Right hindlimb (tissue), 1 donor: ENCODE data around the gene CUL9.

Experiments used
- DNase-seq: peaks from one replicate; pipeline ENCODE4 v3.0.0-alpha.2; 2018

Gene CUL9

DNA sequence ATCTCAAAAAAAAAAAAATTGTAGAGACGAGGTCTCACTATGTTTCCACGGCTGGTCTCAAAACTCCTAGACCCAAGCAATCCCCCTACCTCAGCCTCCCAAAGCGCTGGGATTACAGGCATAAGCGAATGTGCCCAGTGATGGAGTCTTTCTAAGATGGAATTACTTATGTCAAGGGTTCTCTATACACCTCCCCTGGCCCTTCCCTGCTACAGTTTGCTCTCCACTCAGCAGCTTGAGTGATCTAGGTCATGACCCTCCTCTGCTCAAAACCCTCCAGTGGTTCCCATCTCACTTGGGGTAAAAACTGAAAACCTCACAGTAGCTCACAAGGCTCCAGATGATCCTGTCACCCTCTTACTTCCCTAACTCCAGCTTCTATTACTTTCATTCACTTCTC is 49.1 kb downstream of the CUL9 start:
- DNase-seq, result no peak

DNA sequence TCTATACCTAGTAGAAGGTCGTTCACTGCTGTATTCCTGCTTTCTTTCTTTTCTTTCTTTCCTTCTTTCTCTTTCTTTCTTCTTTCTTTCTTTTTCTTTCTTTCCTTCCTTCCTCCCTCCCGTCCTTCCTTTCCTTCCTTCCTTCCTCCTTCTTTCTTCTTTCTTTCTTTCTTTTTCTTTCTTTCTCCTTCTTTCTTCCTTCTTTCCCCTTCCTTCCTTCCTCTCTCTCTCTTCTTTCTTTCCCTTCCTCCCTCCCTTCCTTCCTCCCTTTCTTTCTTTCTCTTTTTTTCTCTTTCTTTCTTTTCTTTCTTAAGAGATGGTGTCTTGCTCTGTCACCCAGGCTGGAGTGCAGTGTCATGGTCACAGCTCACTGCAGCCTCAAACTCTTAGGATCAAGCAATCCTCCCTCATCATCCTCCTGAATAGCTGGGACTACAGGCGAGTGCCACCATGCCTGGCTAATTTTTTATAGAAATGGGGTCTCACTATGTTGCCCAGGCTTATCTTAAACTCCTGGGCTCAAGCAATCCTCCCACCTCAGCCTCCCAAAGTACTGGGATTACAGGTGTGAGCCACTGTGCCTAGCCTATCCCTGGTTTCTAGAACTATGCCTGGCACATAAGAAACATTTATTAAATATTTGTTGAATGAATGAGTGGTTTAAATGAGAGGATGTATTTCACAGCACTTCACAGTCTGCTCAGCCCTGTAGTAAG is 49.9 kb downstream of the CUL9 start:
- no peak for DNase-seq

DNA sequence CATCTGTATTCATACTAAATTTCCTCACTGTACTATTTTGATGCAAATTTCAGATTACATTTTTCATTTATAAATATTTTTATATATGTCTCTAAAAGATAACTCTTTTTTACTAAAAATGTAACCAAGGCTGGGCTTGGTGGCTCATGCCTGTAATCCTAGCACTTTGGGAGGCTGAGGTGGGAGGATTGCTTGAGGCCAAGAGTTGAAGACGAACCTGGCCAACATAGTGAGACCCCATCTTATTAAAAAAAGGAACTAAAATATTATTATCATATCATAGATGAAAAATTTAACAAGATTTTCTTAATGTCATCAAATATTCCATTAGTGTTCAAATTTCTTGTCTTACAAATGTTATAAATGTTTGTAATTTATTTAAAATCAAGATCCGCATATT is 53.8 kb downstream of the CUL9 start:
- DNase-seq, result no peak

DNA sequence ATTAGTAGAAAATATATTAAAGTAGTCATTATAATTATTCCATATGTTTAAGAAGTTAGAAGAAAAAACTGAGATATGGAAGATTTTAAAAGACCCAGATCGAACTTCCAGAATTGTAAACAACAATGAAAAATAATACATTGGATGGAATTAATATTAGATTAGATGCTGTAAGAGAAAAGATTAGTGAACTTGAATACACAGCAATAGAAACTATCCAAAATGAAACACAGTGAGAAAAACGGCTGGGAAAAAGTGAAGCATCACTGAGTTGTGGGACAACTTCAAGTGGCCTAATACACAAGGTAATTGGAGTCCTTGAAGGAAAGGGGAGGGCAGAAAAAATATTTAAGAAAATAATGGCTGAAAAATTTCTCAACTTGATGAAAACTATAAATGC is 57.1 kb downstream of the CUL9 start:
- DNase-seq, result no peak

DNA sequence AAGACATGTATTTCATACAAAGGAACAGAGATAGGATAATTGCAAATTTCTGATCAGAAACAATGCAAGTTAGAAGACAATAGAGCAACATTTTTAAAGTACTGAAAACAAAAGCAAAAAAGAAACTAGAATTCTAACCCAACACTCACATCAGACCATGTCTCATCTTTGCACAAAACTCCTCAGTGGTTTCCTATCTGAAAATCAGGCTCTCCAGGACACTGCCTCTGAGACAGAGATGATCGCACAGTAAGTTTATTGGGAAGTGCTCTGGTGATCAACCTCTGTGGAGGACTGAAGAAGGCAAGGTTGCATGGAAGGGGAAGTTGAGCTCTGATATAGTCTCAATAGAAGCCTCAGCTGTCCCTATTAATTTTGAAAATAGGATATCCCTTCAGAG is 59.0 kb downstream of the CUL9 start:
- no peak for DNase-seq

GRCh38 chr6:43241446-43241845 is 59.5 kb downstream of the CUL9 start:
- DNase-seq, result no peak

GRCh38 chr6:43242908-43243663 is 61.1 kb downstream of the CUL9 start, which contains the start of gene TTBK1:
Gene TTBK1, plus strand, starts transcription at chr6:43243481. Its CDS starts 3,180 bp downstream, at chr6:43246661.
- DNase-seq, result no peak

GRCh38 chr6:43243664-43244321 is 61.8 kb downstream of the CUL9 start:
- DNase-seq, result no peak

- no peak for DNase-seq
Measured at GRCh38 chr6:43246301-43247113, 64.5 kb downstream of the CUL9 start.

- peak; percentile 77 for DNase-seq
Measured at GRCh38 chr6:43247114-43247999, 65.4 kb downstream of the CUL9 start.

GRCh38 chr6:43248101-43248500 is 66.1 kb downstream of the CUL9 start:
- DNase-seq, result no peak

GRCh38 chr6:43248791-43249190 is 66.8 kb downstream of the CUL9 start:
- no peak for DNase-seq

- DNase-seq, result no peak
Measured at GRCh38 chr6:43250992-43251373, 69.0 kb downstream of the CUL9 start.

DNA sequence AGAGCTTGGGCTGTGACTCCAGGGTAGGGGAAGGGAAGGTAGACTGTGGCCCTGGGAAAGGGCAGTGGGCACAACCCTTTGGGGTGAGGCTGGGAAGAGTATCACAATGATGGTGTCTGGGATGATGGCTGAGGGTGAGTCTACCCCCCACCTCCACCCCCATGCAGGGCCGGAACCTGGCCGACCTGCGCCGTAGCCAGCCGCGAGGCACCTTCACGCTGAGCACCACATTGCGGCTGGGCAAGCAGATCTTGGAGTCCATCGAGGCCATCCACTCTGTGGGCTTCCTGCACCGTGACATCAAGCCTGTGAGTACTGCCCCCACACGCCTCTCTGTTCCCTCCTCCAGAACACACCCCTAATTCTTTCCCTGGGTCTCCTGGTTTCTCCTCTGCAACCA is 71.4 kb downstream of the CUL9 start:
- no peak for DNase-seq

- DNase-seq, result no peak
Measured at GRCh38 chr6:43254138-43254817, 72.3 kb downstream of the CUL9 start.

GRCh38 chr6:43254846-43255245 is 72.8 kb downstream of the CUL9 start:
- DNase-seq, result no peak

- DNase-seq, result no peak
Measured at GRCh38 chr6:43255408-43256054, 73.5 kb downstream of the CUL9 start.

- DNase-seq, result no peak
Measured at GRCh38 chr6:43256670-43257366, 74.8 kb downstream of the CUL9 start.

DNA sequence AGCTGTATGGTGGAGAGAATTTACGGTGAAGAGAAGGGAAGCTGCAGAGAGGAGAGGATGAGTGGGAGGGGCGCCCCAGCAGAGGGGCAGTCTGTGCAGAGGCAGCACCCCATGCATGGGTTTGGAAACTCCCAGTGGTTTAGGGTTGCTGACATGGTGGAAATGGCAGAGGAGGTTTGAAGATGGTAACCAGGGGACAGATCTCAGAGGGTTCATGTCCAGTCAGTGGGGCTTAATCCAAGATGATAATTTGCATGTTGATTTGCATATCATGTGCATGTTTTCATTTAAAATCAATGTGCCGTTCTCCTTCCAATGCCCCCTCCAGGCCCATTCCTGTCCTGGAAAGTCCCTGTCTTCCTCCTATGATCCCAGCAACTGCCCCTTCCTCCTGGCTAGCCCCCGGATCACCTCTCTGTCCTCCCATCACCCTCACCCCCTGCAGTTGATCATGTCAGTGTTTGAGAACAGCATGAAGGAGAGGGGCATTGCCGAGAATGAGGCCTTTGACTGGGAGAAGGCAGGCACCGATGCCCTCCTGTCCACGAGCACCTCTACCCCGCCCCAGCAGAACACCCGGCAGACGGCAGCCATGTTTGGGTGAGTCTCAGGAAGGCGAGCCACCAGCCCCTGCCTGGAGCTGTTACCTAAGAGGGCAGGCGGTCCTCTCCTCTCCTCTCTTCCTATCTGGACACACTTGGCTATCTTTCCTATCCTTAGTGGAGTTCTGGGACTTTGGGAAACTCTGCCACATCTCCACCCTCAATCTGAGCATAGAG is 75.6 kb downstream of the CUL9 start:
- no peak for DNase-seq
